ENCODE data around the gene MGAT2. TPM values are rescaled to one million over a fixed set of nuclear protein-coding genes. Genes with fewer than 3 reads are reported as not detected.

Gene MGAT2
- total and polyA plus RNA-seq, 2 of the 4 experiments (the other 2 are of a cell fraction) = 36.6 to 67.6 TPM

DNA sequence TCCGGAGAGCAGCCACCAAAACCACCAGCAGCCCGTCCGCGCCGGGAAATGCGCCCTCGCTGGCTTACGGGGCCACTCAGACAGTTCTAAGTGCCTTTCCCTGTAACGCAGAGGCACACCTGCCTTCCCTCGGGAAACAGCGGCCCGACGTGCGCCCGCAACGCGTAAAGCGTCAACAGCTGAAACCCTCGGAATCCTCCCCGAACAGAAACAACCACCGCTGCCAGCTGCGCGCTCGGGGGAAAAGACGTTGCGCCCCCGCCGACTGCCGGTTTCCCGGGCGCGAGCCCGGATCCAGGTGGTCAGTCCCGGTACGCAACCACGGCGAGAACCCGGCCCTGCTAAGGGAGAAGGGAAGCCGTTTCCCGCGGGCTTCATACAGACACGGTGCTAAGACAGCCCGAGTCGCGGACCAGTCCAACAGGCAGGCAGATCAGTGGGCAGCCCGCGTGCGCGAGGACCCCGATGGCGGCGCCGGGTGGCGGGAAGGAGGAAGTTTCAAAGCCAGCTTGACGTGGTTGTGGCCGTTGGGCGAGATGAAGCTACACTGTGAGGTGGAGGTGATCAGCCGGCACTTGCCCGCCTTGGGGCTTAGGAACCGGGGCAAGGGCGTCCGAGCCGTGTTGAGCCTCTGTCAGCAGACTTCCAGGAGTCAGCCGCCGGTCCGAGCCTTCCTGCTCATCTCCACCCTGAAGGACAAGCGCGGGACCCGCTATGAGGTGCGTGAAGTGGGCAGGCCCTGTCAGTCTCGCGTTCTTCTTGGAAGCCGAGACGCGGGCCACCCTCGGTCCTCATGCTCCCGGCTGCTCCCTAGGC lies 21.9 kb upstream of the MGAT2 start, which contains the start of gene LRR1:
Gene LRR1 (plus strand): TSS at position 456 of the 816 bp plus-strand sequence. CDS start 81 bp downstream, at position 537.
- in situ Hi-C loops (cut with MboI; ENCODE audit: low sequenced_read_pairs) (no loop called here), intact Hi-C loops (cut with micrococcal nuclease) (no loop called here), dilution Hi-C loops (cut with HindIII; ENCODE audit: low sequenced_read_pairs, unreplicated experiment) (no loop called here)
- peak within 1 kb of the TSS; percentile 84 for H3K14ac ChIP-seq (replicated peaks; ENCODE audit: low read depth, low read length)
- peak within 1 kb of the TSS; percentile 74 for H3K18ac ChIP-seq (ENCODE audit: low read depth, low read length)
- TF ChIP-seq POLR2A (IDR thresholded peaks at IDR 0.05; ENCODE audit: low read depth, low read length) (peak; percentile 74; the same call in 1 of the 2 replicates), MXI1 (IDR thresholded peaks at IDR 0.05; ENCODE audit: borderline replicate concordance, low read depth, low read length) (peak; percentile 59; the same call in 1 of the 2 replicates), RAD21 (IDR thresholded peaks at IDR 0.05; ENCODE audit: low read length) (no peak)
- TF ChIP-seq, protein P1, sequence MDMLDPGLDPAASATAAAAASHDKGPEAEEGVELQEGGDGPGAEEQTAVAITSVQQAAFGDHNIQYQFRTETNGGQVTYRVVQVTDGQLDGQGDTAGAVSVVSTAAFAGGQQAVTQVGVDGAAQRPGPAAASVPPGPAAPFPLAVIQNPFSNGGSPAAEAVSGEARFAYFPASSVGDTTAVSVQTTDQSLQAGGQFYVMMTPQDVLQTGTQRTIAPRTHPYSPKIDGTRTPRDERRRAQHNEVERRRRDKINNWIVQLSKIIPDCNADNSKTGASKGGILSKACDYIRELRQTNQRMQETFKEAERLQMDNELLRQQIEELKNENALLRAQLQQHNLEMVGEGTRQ (IDR thresholded peaks at IDR 0.05; ENCODE audit: low read depth, low read length) = 0 out of 2 replicates have a peak, but pooled peaks have one; percentile 9
- TF ChIP-seq, protein P2, sequence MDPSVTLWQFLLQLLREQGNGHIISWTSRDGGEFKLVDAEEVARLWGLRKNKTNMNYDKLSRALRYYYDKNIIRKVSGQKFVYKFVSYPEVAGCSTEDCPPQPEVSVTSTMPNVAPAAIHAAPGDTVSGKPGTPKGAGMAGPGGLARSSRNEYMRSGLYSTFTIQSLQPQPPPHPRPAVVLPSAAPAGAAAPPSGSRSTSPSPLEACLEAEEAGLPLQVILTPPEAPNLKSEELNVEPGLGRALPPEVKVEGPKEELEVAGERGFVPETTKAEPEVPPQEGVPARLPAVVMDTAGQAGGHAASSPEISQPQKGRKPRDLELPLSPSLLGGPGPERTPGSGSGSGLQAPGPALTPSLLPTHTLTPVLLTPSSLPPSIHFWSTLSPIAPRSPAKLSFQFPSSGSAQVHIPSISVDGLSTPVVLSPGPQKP (IDR thresholded peaks at IDR 0.05; ENCODE audit: borderline replicate concordance, low read depth, low read length) = no peak
- no peaks in the 10 kb centered on the region for H3K36me3 ChIP-seq (ENCODE audit: control insufficient read depth, insufficient read depth, low read length)
- BruUV-seq (replicated peaks) = no TSS peak
- peak within 1 kb of the TSS; percentile 79 for H2AK5ac ChIP-seq (ENCODE audit: low read depth, low read length)
- peak within 1 kb of the TSS; percentile 94 for H2BK5ac ChIP-seq (ENCODE audit: low read depth, low read length, poor library complexity, severe bottlenecking)
- peak within 1 kb of the TSS; percentile 98 for H2AFZ ChIP-seq (replicated peaks; ENCODE audit: low read length, poor library complexity)
- peak within 1 kb of the TSS; percentile 82 for H3K9ac ChIP-seq (ENCODE audit: low read depth, low read length)
- peak within 1 kb of the TSS; percentile 98 for H2AK9ac ChIP-seq (replicated peaks; ENCODE audit: low read depth, low read length, poor library complexity)
- H3K23ac ChIP-seq (ENCODE audit: low read depth, low read length) = peak within 1 kb of the TSS; percentile 97
- peaks cover 16 to 36% of the 10 kb centered on the region in 2 experiments for H3K79me1 ChIP-seq (ENCODE audit: low read depth in 1 of 2, low read length in 2 of 2)
- H3K56ac ChIP-seq (ENCODE audit: extremely low read depth, insufficient read depth, low read length) = peak within 1 kb of the TSS; percentile 94
- 1% methylated on average over 36 of the region's 77 CpGs; no CpG with 5 or more reads in 1 of the 2 experiments for WGBS, 2 experiments (ENCODE audit: extremely low coverage in 2 of 2, insufficient read length in 1 of 2)
- peak within 1 kb of the TSS; percentile 69 to 99 for H4K8ac ChIP-seq (ENCODE audit: low read depth in 2 of 2, low read length in 2 of 2)
- POLR2A ChIA-PET (ENCODE audit: unreplicated experiment) = no interaction called here
- H2BK15ac ChIP-seq (ENCODE audit: low read depth, low read length) = peak within 1 kb of the TSS; percentile 41; the same call in 2 of the 3 replicates
- peaks cover 4% of the 10 kb centered on the region; the same call in 1 of the 2 replicates for H3K9me1 ChIP-seq (ENCODE audit: insufficient read depth, low read length)
- H2BK20ac ChIP-seq (ENCODE audit: low read depth, low read length) = peak within 1 kb of the TSS; percentile 24
- peak within 1 kb of the TSS; percentile 97 for H3K4me2 ChIP-seq (ENCODE audit: low read depth, low read length)
- peak within 1 kb of the TSS; percentile 67 for H4K5ac ChIP-seq (ENCODE audit: low read depth, low read length)
- H3K27me3 ChIP-seq (ENCODE audit: control insufficient read depth, insufficient read depth, low read length) = no peaks in the 10 kb centered on the region
- peak within 1 kb of the TSS; percentile 97 for H4K91ac ChIP-seq (ENCODE audit: insufficient read depth, low read depth, low read length)
- CTCF ChIA-PET = interaction anchor here (0.6 to 2.0 kb wide), 2 partner anchors 11 to 16 kb away, joined by 3 to 7 read pairs; no protein-coding TSS in a partner anchor
- DNase-seq = peak; percentile 82
- H3K4ac ChIP-seq (ENCODE audit: low read depth, low read length) = peak within 1 kb of the TSS; percentile 84
- no peaks in the 10 kb centered on the region for H4K20me1 ChIP-seq (ENCODE audit: insufficient read depth, low read length)
- H2BK120ac ChIP-seq (ENCODE audit: low read depth, low read length) = peak within 1 kb of the TSS; percentile 82
- peak within 1 kb of the TSS; percentile 90 for H3K27ac ChIP-seq (ENCODE audit: insufficient read depth, low read length)
- H3K4me3 ChIP-seq (ENCODE audit: insufficient read depth, low read depth, low read length) = peak within 1 kb of the TSS; percentile 66
- 0 out of 2 replicates have a peak, but pooled peaks cover 2% of the 10 kb centered on the region for H3K4me1 ChIP-seq (ENCODE audit: control insufficient read depth, insufficient read depth, low read length)
- H3K9me3 ChIP-seq (ENCODE audit: control insufficient read depth, insufficient read depth, low read length) = no peaks in the 10 kb centered on the region
- ATAC-seq (ENCODE audit: low read depth) = peak; percentile 70

Data from IMR-90 (cell line).